ENCODE measurements around the gene SAMD8.

Gene SAMD8

DNA sequence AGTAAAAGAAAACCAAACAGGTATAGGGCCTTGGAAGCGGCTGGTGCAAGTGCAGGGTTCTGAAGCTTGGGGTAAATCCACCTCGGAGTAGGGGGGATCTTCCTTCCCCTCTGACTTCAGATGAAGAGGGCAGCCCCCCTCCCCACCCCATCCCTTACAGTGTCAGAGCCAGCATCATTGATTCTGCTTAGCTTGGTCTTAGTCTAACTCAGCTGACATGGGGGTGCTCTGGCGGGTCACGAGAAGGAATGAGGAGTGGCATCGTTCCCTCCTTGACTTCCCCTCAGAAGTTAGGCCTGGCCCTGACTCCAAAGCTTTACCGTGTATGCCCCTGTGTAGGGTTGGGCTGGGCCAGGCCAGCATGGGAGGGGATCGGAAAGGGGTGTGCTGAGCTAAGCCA, 44.2 kb upstream of the SAMD8 start:
- no peak for DNase-seq (ENCODE audit: low spot score)
- TF ChIP-seq, protein P1, sequence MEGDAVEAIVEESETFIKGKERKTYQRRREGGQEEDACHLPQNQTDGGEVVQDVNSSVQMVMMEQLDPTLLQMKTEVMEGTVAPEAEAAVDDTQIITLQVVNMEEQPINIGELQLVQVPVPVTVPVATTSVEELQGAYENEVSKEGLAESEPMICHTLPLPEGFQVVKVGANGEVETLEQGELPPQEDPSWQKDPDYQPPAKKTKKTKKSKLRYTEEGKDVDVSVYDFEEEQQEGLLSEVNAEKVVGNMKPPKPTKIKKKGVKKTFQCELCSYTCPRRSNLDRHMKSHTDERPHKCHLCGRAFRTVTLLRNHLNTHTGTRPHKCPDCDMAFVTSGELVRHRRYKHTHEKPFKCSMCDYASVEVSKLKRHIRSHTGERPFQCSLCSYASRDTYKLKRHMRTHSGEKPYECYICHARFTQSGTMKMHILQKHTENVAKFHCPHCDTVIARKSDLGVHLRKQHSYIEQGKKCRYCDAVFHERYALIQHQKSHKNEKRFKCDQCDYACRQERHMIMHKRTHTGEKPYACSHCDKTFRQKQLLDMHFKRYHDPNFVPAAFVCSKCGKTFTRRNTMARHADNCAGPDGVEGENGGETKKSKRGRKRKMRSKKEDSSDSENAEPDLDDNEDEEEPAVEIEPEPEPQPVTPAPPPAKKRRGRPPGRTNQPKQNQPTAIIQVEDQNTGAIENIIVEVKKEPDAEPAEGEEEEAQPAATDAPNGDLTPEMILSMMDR (IDR thresholded peaks at IDR 0.05; ENCODE audit: extremely low read depth, missing control alignments) = no peak

GRCh38 chr10:75068523-75068922, 42.9 kb upstream of the SAMD8 start:
- DNase-seq (ENCODE audit: low spot score) = no peak
- TF ChIP-seq, protein P1 (IDR thresholded peaks at IDR 0.05; ENCODE audit: extremely low read depth, missing control alignments) = no peak

DNA sequence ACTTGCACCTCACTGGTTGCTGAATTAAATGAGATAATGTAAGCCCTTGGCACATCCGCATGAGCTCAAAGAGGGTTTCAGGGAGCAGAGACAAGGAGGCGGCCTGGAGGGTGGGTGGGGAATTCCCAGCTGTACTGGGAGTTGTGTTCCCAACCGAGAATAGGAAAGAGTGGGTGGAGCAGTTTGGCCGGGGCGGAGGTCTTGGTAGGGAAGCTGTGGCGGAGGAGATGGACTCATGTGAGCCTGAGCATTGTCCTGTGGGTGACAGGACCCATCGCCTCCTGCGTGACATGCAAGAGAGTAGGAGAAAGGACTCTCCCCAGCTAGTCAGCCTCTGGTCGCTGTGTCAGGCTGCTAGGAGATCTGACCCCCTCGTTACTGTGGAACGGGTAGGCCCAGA, 41.0 kb upstream of the SAMD8 start:
- TF ChIP-seq, protein P1 (IDR thresholded peaks at IDR 0.05; ENCODE audit: extremely low read depth, missing control alignments) = no peak
- no peak for DNase-seq (ENCODE audit: low spot score)

GRCh38 chr10:75070961-75071428, 40.5 kb upstream of the SAMD8 start:
- TF ChIP-seq, protein P1 (IDR thresholded peaks at IDR 0.05; ENCODE audit: extremely low read depth, missing control alignments) = no peak
- DNase-seq (ENCODE audit: low spot score) = no peak

DNA sequence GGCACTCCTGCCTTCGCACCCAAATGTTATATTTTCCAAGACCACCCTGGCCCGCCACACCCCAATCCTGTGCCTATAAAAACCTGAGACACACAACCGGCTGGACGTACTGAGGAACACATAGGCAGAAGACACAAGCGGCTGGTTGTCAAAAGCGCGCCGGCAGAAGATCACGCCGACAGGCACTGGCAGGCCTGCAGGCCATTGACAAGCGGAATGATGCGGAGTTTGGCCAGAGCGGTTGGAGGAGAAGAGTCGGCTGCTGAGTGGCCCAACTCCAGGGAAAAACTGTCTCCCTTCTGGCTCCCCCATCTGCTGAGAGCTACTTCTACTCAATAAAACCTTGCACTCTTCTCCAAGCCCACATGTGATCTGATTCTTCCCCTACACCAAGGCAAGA, 39.7 kb upstream of the SAMD8 start:
- DNase-seq (ENCODE audit: low spot score) = no peak
- TF ChIP-seq, protein P1 (IDR thresholded peaks at IDR 0.05; ENCODE audit: extremely low read depth, missing control alignments) = no peak

DNA sequence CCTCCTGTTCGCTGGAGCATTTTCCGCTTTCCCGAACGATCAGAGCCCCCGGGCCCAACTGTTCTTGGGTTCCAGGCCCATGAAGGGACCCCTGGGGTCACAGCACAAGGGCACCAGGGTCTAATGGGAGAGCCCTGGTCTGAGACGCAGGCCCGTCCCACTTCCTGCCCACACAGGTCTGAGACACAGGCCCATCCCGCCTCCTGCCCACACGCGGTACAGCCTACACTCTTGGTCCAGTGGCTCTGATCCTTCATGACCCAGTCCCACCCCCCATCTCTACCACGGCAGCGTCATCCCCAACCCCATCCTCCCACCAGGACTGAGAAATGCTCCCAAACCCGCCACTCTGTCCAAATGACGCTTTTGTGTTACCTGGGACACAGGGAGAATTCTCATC, 38.7 kb upstream of the SAMD8 start:
- no peak for DNase-seq (ENCODE audit: low spot score)
- TF ChIP-seq, protein P1 (IDR thresholded peaks at IDR 0.05; ENCODE audit: extremely low read depth, missing control alignments) = no peak

GRCh38 chr10:75073442-75073841, 38.0 kb upstream of the SAMD8 start:
- DNase-seq (ENCODE audit: low spot score) = no peak
- TF ChIP-seq, protein P1 (IDR thresholded peaks at IDR 0.05; ENCODE audit: extremely low read depth, missing control alignments) = no peak
